ENCODE data around the gene KCNH1.

The KCNH1 gene

GRCh38 chr1:210815641-210816550, 318.1 kb downstream of the KCNH1 start:
- no peak overlapping the region for H3K4me3 ChIP-seq (ENCODE audit: low read depth, low read length)

GRCh38 chr1:210814382-210815123, 319.4 kb downstream of the KCNH1 start:
- H3K4me3 ChIP-seq (ENCODE audit: low read depth, low read length): no peak overlapping the region

GRCh38 chr1:210801501-210801900, 332.4 kb downstream of the KCNH1 start:
- H3K4me3 ChIP-seq (ENCODE audit: low read depth, low read length): no peak overlapping the region

- H3K4me3 ChIP-seq (ENCODE audit: low read depth, low read length): no peak overlapping the region
Observed at GRCh38 chr1:210800756-210801155, 333.2 kb downstream of the KCNH1 start.

- H3K4me3 ChIP-seq (ENCODE audit: low read depth, low read length): no peak overlapping the region
Observed at GRCh38 chr1:210800301-210800700, 333.6 kb downstream of the KCNH1 start.

- no peak overlapping the region for H3K4me3 ChIP-seq (ENCODE audit: low read depth, low read length)
Observed at GRCh38 chr1:210797422-210797821, 336.5 kb downstream of the KCNH1 start.

- H3K4me3 ChIP-seq (ENCODE audit: low read depth, low read length): no peak overlapping the region
Observed at GRCh38 chr1:210796421-210796820, 337.5 kb downstream of the KCNH1 start.

GRCh38 chr1:210794445-210794844, 339.5 kb downstream of the KCNH1 start:
- no peak overlapping the region for H3K4me3 ChIP-seq (ENCODE audit: low read depth, low read length)

- H3K4me3 ChIP-seq (ENCODE audit: low read depth, low read length): no peak overlapping the region
Observed at GRCh38 chr1:210792250-210793102, 341.5 kb downstream of the KCNH1 start.

- no peak overlapping the region for H3K4me3 ChIP-seq (ENCODE audit: low read depth, low read length)
Observed at GRCh38 chr1:210790196-210790595, 343.8 kb downstream of the KCNH1 start.

- no peak overlapping the region for H3K4me3 ChIP-seq (ENCODE audit: low read depth, low read length)
Observed at GRCh38 chr1:210787800-210788199, 346.1 kb downstream of the KCNH1 start.

- no peak overlapping the region for H3K4me3 ChIP-seq (ENCODE audit: low read depth, low read length)
Observed at GRCh38 chr1:210786546-210786945, 347.4 kb downstream of the KCNH1 start.

- no peak overlapping the region for H3K4me3 ChIP-seq (ENCODE audit: low read depth, low read length)
Observed at GRCh38 chr1:210783925-210784324, 350.0 kb downstream of the KCNH1 start.

- H3K4me3 ChIP-seq (ENCODE audit: low read depth, low read length): no peak overlapping the region
Observed at GRCh38 chr1:210781652-210782051, 352.3 kb downstream of the KCNH1 start.

- no peak overlapping the region for H3K4me3 ChIP-seq (ENCODE audit: low read depth, low read length)
Observed at GRCh38 chr1:210779269-210779668, 354.7 kb downstream of the KCNH1 start.

GRCh38 chr1:210777914-210778313, 356.0 kb downstream of the KCNH1 start:
- no peak overlapping the region for H3K4me3 ChIP-seq (ENCODE audit: low read depth, low read length)

GRCh38 chr1:210776712-210777111, 357.2 kb downstream of the KCNH1 start:
- no peak overlapping the region for H3K4me3 ChIP-seq (ENCODE audit: low read depth, low read length)

- H3K4me3 ChIP-seq (ENCODE audit: low read depth, low read length): no peak overlapping the region
Observed at GRCh38 chr1:210775289-210775688, 358.7 kb downstream of the KCNH1 start.

GRCh38 chr1:210773450-210773849, 360.5 kb downstream of the KCNH1 start:
- no peak overlapping the region for H3K4me3 ChIP-seq (ENCODE audit: low read depth, low read length)

- H3K4me3 ChIP-seq (ENCODE audit: low read depth, low read length): no peak overlapping the region
Observed at GRCh38 chr1:210771131-210771530, 362.8 kb downstream of the KCNH1 start.

- no peak overlapping the region for H3K4me3 ChIP-seq (ENCODE audit: low read depth, low read length)
Observed at GRCh38 chr1:210770396-210770984, 363.5 kb downstream of the KCNH1 start.
